Osteoblast (primary cell): ENCODE measurements around the gene MIGA2. TPM values are rescaled to one million over a fixed set of nuclear protein-coding genes. Genes with fewer than 3 reads are reported as not detected.
A peak's percentile ranks its signal among the peaks of the same experiment; 100 is the strongest.

Experiments used
- DNase-seq: peaks from one replicate; pipeline ENCODE4 v3.0.0; 2011; ENCODE audit warnings: low spot score, mixed read lengths; ENCODE audit not compliant: insufficient read length; ENCODE audit errors: missing footprints
- H2AFZ ChIP-seq: 2 replicates; pipeline ENCODE4 v1.6.0; 2011; ENCODE audit warnings: mild to moderate bottlenecking, low read length
- H3K27ac ChIP-seq: 2 replicates; pipeline ENCODE4 v1.5.1; 2011; ENCODE audit warnings: mild to moderate bottlenecking, low read depth, low read length, moderate library complexity
- H3K27me3 ChIP-seq: 2 replicates; pipeline ENCODE4 v1.6.0; 2012; ENCODE audit warnings: mild to moderate bottlenecking, control low read depth, inconsistent platforms, low read length, moderate library complexity; ENCODE audit not compliant: insufficient read depth
- H3K36me3 ChIP-seq: 2 replicates; pipeline ENCODE4 v1.5.1; 2011; ENCODE audit warnings: mild to moderate bottlenecking, low read length, control low read depth, moderate library complexity; ENCODE audit not compliant: insufficient read depth
- H3K4me1 ChIP-seq: 2 replicates; pipeline ENCODE4 v1.5.1; 2011; ENCODE audit warnings: mild to moderate bottlenecking, low read length, control low read depth, moderate library complexity; ENCODE audit not compliant: insufficient read depth
- H3K4me2 ChIP-seq: 2 replicates; pipeline ENCODE4 v1.6.0; 2011; ENCODE audit warnings: mild to moderate bottlenecking, low read length; ENCODE audit not compliant: insufficient read depth
- H3K4me3 ChIP-seq: fragments of 200-600 bp; sonication (generic); 3 replicates; pipeline ENCODE4 v1.5.1; 2012; ENCODE audit warnings: mild to moderate bottlenecking, low read length, inconsistent platforms; ENCODE audit not compliant: insufficient read depth
- H3K79me2 ChIP-seq: 2 replicates; pipeline ENCODE4 v1.6.0; 2012; ENCODE audit warnings: mild to moderate bottlenecking, low read length, control low read depth, inconsistent platforms; ENCODE audit not compliant: insufficient read depth
- H3K9me3 ChIP-seq: 2 replicates; pipeline ENCODE4 v1.5.1; 2011; ENCODE audit warnings: low read depth, low read length, control low read depth
- H4K20me1 ChIP-seq: 2 replicates; pipeline ENCODE4 v1.6.0; 2012; ENCODE audit warnings: mild to moderate bottlenecking, low read length, control low read depth; ENCODE audit not compliant: insufficient read depth
- total RNA-seq: library from RNA; depleted of rRNA; stranded (reverse); fragments of >200 nt; gene quantifications from 2 replicates; pipeline ENCODE4 v1.2.3, GENCODE V29; 2012
- TF ChIP-seq, protein P1 (sequence below): IDR thresholded peaks from 2 replicates; pipeline ENCODE4 v1.5.1; 2011; ENCODE audit warnings: mild to moderate bottlenecking, low read depth, low read length, moderate library complexity; ENCODE audit errors: extremely low read depth

Gene MIGA2
- total RNA-seq, 1 donor = 22.4 TPM

DNA sequence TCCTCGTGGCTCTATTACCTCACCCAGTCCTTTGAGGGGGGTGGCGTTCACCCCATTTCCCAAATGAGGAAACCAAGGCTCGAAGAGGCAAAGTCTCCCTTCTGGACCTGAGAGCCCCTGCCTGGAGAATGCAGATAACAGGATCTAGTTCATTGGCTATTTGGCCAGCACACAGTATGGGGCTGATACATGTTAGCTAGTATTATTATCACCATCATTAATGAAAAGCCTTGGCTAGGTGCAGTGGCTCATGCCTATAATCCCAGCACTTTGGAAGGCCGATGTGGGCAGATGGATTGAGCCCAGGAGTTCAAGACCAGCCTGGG, 12.6 kb upstream of the MIGA2 start:
- Histone ChIP-seq H3K27ac (no peak overlapping the region), H2AFZ (peak overlapping the region; percentile 6), H3K4me1 (peaks cover 16% of the 10 kb centered on the region), H3K36me3 (no peaks in the 10 kb centered on the region), H3K79me2 (peaks cover 29% of the 10 kb centered on the region), H3K4me2 (peak overlapping the region; percentile 36), H3K4me3 (no peak overlapping the region), H3K9me3 (no peaks in the 10 kb centered on the region), H3K27me3 (no peaks in the 10 kb centered on the region), H4K20me1 (peaks cover 13% of the 10 kb centered on the region)
- TF ChIP-seq, protein P1, sequence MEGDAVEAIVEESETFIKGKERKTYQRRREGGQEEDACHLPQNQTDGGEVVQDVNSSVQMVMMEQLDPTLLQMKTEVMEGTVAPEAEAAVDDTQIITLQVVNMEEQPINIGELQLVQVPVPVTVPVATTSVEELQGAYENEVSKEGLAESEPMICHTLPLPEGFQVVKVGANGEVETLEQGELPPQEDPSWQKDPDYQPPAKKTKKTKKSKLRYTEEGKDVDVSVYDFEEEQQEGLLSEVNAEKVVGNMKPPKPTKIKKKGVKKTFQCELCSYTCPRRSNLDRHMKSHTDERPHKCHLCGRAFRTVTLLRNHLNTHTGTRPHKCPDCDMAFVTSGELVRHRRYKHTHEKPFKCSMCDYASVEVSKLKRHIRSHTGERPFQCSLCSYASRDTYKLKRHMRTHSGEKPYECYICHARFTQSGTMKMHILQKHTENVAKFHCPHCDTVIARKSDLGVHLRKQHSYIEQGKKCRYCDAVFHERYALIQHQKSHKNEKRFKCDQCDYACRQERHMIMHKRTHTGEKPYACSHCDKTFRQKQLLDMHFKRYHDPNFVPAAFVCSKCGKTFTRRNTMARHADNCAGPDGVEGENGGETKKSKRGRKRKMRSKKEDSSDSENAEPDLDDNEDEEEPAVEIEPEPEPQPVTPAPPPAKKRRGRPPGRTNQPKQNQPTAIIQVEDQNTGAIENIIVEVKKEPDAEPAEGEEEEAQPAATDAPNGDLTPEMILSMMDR = no peak
- no peak for DNase-seq

DNA sequence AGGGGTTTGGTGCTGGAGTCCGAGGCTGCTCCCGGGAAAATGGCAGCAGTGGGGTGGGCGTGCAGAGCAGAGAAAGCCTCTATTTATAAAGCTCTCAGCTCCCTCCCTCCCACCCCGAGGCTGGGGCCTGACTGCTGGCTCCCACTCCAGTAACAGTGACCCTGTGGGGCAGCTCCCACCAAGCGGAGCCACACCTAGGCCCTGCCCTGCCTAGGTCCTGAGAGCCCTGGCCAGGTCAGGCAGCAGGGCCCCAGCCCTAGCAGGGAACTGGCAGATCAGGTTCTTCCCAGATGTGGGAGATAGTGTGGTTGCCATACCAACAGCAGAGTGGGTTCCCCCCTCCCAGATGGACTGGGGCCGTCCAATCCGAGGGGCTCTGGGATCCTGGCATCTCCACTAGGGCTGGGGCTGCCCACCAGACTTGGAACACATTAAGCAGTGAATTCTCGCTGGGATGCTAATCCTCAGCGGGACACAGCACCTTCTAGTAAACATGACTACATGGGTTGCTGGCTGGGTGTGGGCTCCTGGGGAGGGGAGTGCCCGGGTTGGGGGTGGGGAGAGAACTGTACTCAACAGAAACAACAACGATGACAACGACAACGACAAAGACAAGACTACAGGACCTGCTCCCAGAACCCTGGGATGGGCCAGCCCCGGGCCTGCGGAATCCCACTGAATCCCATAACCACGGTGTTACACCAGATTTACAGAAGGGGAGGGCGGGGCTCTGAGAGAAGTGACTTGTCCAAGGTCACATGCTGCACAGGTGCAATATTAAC, 9.8 kb upstream of the MIGA2 start:
- Histone ChIP-seq H2AFZ (no peak overlapping the region), H3K36me3 (no peaks in the 10 kb centered on the region), H3K79me2 (peaks cover 29% of the 10 kb centered on the region), H3K27ac (no peak overlapping the region), H3K27me3 (no peaks in the 10 kb centered on the region), H3K9me3 (no peaks in the 10 kb centered on the region), H3K4me3 (peak overlapping the region; percentile 80), H3K4me2 (peak overlapping the region; percentile 90), H3K4me1 (peaks cover 16% of the 10 kb centered on the region), H4K20me1 (peaks cover 13% of the 10 kb centered on the region)
- TF ChIP-seq, protein P1 = no peak
- peak; percentile 92 for DNase-seq

DNA sequence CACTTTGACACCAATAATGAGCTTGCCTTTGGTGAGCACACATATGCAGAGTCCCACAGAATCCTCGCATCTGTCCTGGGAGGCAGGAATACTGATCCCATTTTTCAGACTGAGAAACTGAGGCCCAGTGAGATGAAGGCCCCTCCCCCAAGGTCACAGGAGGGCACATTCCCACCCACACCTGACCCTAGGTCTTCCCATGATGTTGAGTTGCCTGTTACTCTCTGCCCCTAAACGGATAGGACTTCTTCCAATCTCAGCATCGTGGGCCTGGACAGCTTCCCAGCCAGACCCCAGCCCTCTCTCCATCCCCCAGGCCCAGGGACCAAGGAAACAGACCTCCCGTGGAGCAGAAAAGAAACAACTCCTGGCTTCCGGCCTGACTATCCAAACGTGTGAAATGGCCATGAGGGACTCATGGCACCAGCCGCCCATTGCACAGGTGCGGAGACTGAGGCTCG, 9.2 kb upstream of the MIGA2 start:
- Histone ChIP-seq H2AFZ (peak overlapping the region; percentile 60), H3K27me3 (no peaks in the 10 kb centered on the region), H3K4me2 (peak overlapping the region; percentile 90), H3K79me2 (peaks cover 27% of the 10 kb centered on the region), H3K4me1 (peaks cover 16% of the 10 kb centered on the region), H3K36me3 (no peaks in the 10 kb centered on the region), H3K4me3 (peak overlapping the region; percentile 80), H3K9me3 (no peaks in the 10 kb centered on the region), H3K27ac (peak overlapping the region; percentile 37), H4K20me1 (peaks cover 13% of the 10 kb centered on the region)
- TF ChIP-seq, protein P1 = no peak
- DNase-seq = peak; percentile 88

DNA sequence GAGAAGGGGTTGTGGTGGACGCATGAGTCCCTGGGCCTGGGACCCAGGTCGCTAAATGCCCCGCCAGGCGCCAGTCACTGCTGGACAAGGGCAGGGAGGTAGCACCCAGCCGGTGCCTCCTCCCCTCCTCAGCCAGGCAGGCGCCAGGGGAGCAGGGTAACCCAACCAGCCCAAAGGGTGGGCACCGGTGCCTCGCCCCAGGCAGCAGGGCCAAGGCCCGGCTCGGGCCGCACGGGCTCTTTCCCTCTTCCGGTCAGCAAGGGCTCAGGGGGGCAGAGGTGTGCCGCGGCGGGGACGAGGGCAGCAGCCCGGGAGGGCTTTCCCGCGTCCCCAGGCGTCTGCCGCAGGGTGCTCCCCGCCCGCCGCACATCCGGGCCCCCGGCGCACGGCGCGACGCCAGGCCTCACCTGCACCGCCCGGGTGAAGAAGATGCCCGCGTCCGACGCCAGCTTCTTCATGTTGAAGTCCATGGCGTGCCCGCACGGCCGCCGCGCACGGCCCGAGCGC, 8.7 kb upstream of the MIGA2 start:
- Histone ChIP-seq H4K20me1 (peaks cover 12% of the 10 kb centered on the region), H3K9me3 (no peaks in the 10 kb centered on the region), H3K79me2 (peaks cover 25% of the 10 kb centered on the region), H3K27me3 (no peaks in the 10 kb centered on the region), H3K4me1 (peaks cover 16% of the 10 kb centered on the region), H2AFZ (peak overlapping the region; percentile 60), H3K27ac (peak overlapping the region; percentile 37), H3K4me2 (peak overlapping the region; percentile 90), H3K36me3 (no peaks in the 10 kb centered on the region), H3K4me3 (peak overlapping the region; percentile 80)
- DNase-seq = peak; percentile 93
- TF ChIP-seq, protein P1 = no peak
